GOT3 (cell line): Measurements from ENCODE around the gene CCDC159.

Source experiments
- DNase-seq: peaks from one replicate; lab custom pipeline; 2025; ENCODE audit warnings: mixed read lengths; lab: John Stamatoyannopoulos, UW

CCDC159 gene

GRCh38 chr19:11390933-11391680 is 44.8 kb downstream of the CCDC159 start:
- no peak for DNase-seq

GRCh38 chr19:11397089-11397610 is 50.8 kb downstream of the CCDC159 start:
- no peak for DNase-seq

GRCh38 chr19:11399667-11400066 is 53.3 kb downstream of the CCDC159 start:
- no peak for DNase-seq

GRCh38 chr19:11400798-11401197 is 54.5 kb downstream of the CCDC159 start:
- DNase-seq: no peak

- DNase-seq: no peak
Observed at GRCh38 chr19:11401808-11402543, 55.7 kb downstream of the CCDC159 start.
